Suprapubic skin (tissue), 4 donors: ENCODE data around the gene DMRTC1. TPM values are rescaled to one million over a fixed set of nuclear protein-coding genes. Genes with fewer than 3 reads are reported as not detected.
"Not testable (repeated sequence)": the region's sequence is repeated elsewhere in the genome, so short reads cannot be mapped to it uniquely, and the experiment has no call there.

Source experiments
- DNase-seq, 2 donors: peaks; one replicate each; pipeline ENCODE4 v3.0.0-alpha.2; 2019; ENCODE audit warnings: low spot score in 2 of 2
- H3K27ac ChIP-seq: fragments of 200-600 bp; sonication (generic); one replicate; pipeline ENCODE4 v1.5.1; 2019
- H3K27me3 ChIP-seq: fragments of 200-600 bp; sonication (generic); one replicate; pipeline ENCODE4 v1.5.1; 2019
- H3K36me3 ChIP-seq: fragments of 200-600 bp; sonication (generic); one replicate; pipeline ENCODE4 v1.5.1; 2019
- H3K4me1 ChIP-seq: fragments of 200-600 bp; sonication (generic); one replicate; pipeline ENCODE4 v1.5.1; 2019
- H3K4me3 ChIP-seq: fragments of 200-600 bp; sonication (generic); one replicate; pipeline ENCODE4 v1.5.1; 2019; ENCODE audit warnings: mild to moderate bottlenecking
- H3K9me3 ChIP-seq: fragments of 200-600 bp; sonication (generic); one replicate; pipeline ENCODE4 v1.5.1; 2019
- WGBS: methylation state at CpG from one replicate; pipeline ENCODE4 v1.1.5; 2018; 5-methylcytosine and 5-hydroxymethylcytosine counted together
- total RNA-seq, 4 donors: library from RNA; depleted of rRNA; stranded (reverse); fragments of >200 nt; gene quantifications; one replicate each; pipeline ENCODE4 v1.1.0, GENCODE V29; 2016

Gene DMRTC1
- total RNA-seq, 4 donors from 2014 or later = not detected

- H3K27me3 ChIP-seq, H3K4me1 ChIP-seq, H3K36me3 ChIP-seq, H3K9me3 ChIP-seq, H3K27ac ChIP-seq, H3K4me3 ChIP-seq, DNase-seq: not testable (repeated sequence)
- no CpG with 5 or more reads among the region's 2 CpGs for WGBS
Observed at GRCh38 chrX:72882898-72883297, 60.7 kb downstream of the DMRTC1 start.

- H3K27me3 ChIP-seq, H3K4me1 ChIP-seq, H3K27ac ChIP-seq, DNase-seq, H3K9me3 ChIP-seq, H3K36me3 ChIP-seq, H3K4me3 ChIP-seq: not testable (repeated sequence)
- WGBS = no CpG with 5 or more reads among the region's 2 CpGs
Observed at GRCh38 chrX:72837532-72837931, 106.1 kb downstream of the DMRTC1 start.

GRCh38 chrX:72830701-72831100, 112.9 kb downstream of the DMRTC1 start:
- not testable (repeated sequence) for H3K4me3 ChIP-seq, H3K36me3 ChIP-seq, H3K27me3 ChIP-seq, DNase-seq, H3K4me1 ChIP-seq, H3K27ac ChIP-seq, H3K9me3 ChIP-seq
- WGBS = no CpG with 5 or more reads among the region's 13 CpGs

Other genes with a start within 250 kb of the DMRTC1 start
- 1 to 10 TPM; 2.9 to 4.3 (median 4.0) TPM for gene PHKA1, start 229.5 kb downstream of the DMRTC1 start, total RNA-seq
- not detected for gene DMRTC1B, start 166.9 kb downstream of the DMRTC1 start, total RNA-seq
- not detected for gene FAM236B, start 161.2 kb downstream of the DMRTC1 start, total RNA-seq
- not detected for gene FAM236D, start 135.6 kb downstream of the DMRTC1 start, total RNA-seq
- gene FAM236C, start 31.2 kb downstream of the DMRTC1 start, total RNA-seq = not detected
- not detected for gene FAM236A, start 5.6 kb downstream of the DMRTC1 start, total RNA-seq
- gene PABPC1L2B, start 59.1 kb upstream of the DMRTC1 start, total RNA-seq = not detected
- not detected for gene PABPC1L2A, start 135.7 kb upstream of the DMRTC1 start, total RNA-seq